ENCODE measurements around the gene KCNT1.

KCNT1 gene

DNA sequence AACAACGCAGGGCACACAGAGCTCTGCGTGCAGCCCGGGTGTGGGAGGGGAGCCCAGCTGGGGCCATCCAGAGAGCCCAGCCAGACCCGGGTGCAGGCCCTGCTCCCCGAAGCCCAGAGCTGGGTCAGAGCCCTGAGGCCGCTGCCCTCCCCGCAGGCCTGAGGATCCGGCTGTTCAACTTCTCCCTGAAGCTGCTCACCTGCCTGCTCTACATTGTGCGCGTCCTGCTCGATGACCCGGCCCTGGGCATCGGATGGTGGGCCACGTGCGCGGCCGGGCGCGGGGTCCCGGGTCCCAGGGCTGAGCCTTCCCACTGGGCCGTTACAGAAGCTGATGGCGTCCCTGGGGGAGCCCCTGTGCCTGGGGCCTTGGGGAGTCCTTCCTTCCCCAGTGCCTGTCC is 48.8 kb downstream of the KCNT1 start:
- Mint-ChIP-seq H3K9me3 (no peaks in the 10 kb centered on the region), H3K27me3 (no peaks in the 10 kb centered on the region), H3K4me3 (no peak overlapping the region), H3K27ac (no peak overlapping the region), H3K36me3 (no peaks in the 10 kb centered on the region), H3K4me1 (no peaks in the 10 kb centered on the region)
- no peak for DNase-seq
- CTCF ChIA-PET: no interaction called here

DNA sequence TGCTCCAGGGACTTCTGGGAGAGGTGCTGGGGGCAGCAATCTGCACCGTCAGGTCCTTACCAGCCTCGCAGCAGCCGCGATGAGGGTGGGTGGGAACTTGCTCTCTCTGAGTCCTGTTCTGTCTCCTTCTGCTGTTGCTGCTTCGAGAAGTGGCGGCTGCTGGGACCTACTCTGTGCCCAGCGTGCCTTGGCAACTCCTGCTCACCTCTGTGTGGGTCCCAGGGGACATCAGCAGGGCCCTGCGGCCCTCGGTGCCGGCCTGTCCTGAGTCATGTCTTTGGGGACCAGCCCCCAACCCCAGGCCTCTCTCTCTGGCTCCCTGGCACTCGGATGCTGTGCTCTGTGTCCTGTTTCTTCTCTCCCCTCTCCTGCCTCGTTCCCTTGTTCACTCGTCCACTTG is 49.5 kb downstream of the KCNT1 start:
- H3K4me3 Mint-ChIP-seq: no peak overlapping the region
- CTCF ChIA-PET: no interaction called here

DNA sequence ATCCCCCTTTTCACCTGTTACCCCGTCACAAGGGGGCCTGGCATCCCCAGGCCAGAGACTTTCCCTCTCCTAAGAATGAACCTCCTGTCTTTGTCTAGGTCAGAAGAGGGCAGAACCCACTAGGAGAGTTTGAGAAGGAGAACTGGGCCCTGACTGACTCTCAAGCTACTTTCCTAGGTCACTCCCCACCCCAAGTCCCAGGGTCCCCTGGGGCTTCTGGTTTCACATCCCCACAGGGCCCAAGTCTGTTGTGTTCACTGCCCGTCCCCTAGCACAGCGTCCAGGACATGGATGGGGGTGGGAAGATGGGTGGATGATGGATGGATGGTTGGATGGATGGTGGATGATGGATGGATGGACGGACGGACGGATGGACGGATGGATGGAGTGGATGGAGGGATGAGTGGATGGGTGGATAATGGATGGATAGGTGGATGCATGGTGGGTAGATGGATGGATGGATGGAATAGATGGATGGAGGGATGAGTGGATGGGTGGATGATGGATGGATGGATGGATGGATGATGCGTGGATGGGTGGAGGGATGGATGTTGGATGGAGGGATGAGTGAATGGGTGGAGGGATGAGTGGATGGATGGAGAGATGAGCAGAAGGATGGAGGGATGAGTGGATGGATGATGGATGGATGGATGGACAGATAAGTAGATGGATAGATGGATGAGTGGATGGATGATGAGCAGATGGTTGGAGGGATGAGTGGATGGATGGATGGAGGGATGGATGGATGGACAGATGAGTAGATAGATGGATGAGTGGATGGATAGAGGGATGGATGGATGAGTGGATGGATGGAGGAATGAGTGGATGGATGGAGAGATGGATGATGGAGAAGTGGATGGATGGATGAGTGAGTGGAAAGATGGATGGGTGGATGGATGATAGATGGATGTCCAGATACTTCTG is 50.6 kb downstream of the KCNT1 start:
- CTCF ChIA-PET: no interaction called here
- no peak overlapping the region for H3K27ac Mint-ChIP-seq
- H3K27me3 Mint-ChIP-seq: no peaks in the 10 kb centered on the region
- H3K4me3 Mint-ChIP-seq: no peak overlapping the region
- DNase-seq: no peak
- no peaks in the 10 kb centered on the region for H3K4me1 Mint-ChIP-seq
- H3K9me3 Mint-ChIP-seq: no peaks in the 10 kb centered on the region
- H3K36me3 Mint-ChIP-seq: no peaks in the 10 kb centered on the region

More for the DNA sequence above, 49.5 kb downstream of the KCNT1 start:
- no peak for DNase-seq
- Mint-ChIP-seq H3K27ac (no peak overlapping the region), H3K4me1 (no peaks in the 10 kb centered on the region), H3K36me3 (no peaks in the 10 kb centered on the region), H3K27me3 (no peaks in the 10 kb centered on the region), H3K9me3 (no peaks in the 10 kb centered on the region)

DNA sequence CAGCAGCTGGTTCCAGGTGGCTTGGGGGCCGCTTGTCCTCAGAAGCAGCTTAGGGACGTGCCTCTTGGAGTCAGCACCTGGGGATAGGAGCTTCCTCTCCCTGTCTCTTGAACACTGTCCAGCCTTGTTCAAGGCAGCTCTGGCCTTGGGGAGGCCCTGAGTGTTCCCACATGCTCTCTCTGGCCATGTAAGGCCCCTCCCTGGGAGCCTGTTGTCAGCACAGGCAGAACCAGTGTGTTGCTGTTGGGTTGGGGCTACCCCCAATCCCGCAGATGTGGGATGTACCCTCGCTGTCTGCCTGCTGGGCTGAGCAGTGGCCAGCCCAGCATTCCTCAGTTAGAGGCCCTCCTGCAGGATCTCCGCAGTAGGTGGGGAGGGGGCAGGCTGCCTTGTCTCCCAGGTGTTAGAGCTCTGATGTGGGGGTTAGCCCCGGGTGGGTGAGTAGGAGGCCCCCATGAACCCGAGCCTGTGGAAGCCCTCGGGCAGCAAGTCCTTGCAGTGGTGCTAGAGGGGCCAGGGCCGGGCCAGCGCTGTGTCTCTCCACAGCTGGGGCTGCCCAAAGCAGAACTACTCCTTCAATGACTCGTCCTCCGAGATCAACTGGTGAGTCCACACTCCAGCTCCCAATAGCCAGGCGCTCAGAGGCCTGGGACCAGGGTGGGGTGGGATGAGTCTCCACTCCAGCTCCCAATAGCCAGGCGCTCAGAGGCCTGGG is 51.6 kb downstream of the KCNT1 start:
- H3K27ac Mint-ChIP-seq: no peak overlapping the region
- no peaks in the 10 kb centered on the region for H3K27me3 Mint-ChIP-seq
- CTCF ChIA-PET: no interaction called here
- no peaks in the 10 kb centered on the region for H3K9me3 Mint-ChIP-seq
- no peak overlapping the region for H3K4me3 Mint-ChIP-seq
- no peak for DNase-seq
- no peaks in the 10 kb centered on the region for H3K4me1 Mint-ChIP-seq
- H3K36me3 Mint-ChIP-seq: no peaks in the 10 kb centered on the region

DNA sequence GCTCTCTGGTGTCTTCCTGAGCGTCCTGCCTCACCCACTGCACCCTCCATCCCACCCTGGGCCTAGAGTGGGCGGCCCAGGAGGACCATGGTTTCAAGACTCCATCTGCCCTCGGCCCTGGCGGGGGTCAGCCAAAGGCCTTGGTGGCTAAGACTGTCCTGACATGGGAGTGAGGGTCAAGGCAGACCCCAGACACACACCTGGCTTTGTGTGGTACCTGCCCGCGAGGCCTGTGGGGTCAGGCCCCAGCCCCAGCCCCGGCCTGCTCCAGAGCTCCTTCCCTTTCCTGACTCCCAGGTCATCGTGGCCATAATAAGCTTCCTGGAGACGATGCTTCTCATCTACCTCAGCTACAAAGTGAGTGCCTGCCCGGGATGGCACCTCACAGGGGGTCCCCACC is 54.6 kb downstream of the KCNT1 start:
- Mint-ChIP-seq H3K4me3 (no peak overlapping the region), H3K27me3 (no peaks in the 10 kb centered on the region), H3K36me3 (no peaks in the 10 kb centered on the region), H3K4me1 (no peaks in the 10 kb centered on the region), H3K9me3 (no peaks in the 10 kb centered on the region), H3K27ac (no peak overlapping the region)
- no peak for DNase-seq
- CTCF ChIA-PET: no interaction called here

- H3K27me3 Mint-ChIP-seq: no peaks in the 10 kb centered on the region
- no peaks in the 10 kb centered on the region for H3K9me3 Mint-ChIP-seq
- DNase-seq: no peak
- CTCF ChIA-PET: no interaction called here
- H3K4me1 Mint-ChIP-seq: no peaks in the 10 kb centered on the region
- no peak overlapping the region for H3K27ac Mint-ChIP-seq
- no peaks in the 10 kb centered on the region for H3K36me3 Mint-ChIP-seq
- H3K4me3 Mint-ChIP-seq: no peak overlapping the region
Measured at GRCh38 chr9:135757356-135757755, 55.4 kb downstream of the KCNT1 start.

DNA sequence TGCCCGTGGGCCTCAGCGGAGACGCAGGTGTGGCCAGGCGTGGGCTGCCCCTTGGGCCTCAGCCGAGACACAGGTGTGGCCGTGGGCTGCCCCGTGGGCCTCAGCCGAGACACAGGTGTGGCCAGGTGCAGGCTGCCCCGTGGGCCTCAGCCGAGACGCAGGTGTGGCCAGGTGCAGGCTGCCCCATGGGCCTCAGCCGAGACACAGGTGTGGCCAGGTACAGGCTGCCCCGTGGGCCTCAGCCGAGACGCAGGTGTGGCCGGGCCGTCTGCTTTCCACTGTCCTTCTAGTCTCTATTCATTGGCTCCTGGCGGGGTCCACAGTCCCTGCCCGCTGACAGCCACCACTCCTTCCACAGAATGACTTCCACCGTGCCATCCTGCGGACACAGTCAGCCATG is 56.1 kb downstream of the KCNT1 start:
- DNase-seq: no peak
- no peaks in the 10 kb centered on the region for H3K36me3 Mint-ChIP-seq
- CTCF ChIA-PET: no interaction called here

DNA sequence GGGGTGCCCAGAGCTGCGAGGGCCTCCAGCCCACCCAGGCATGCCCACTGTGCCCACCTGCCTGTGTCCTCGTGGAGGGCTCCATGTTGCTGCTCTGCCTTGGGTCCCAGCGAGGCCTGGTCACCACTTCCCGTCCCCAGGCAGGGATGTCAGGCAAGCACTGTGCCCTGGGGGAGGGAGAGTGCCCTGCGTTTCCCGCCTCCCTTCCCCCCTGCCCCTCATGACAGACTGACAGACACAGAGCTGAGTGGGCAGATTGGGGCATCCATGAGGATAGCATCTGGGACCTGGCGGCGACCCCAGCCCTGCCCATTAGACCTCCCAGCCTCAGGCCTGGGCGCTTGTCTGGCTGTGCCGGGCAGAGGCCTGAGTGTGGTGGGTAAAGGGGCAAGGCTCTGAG is 56.9 kb downstream of the KCNT1 start:
- Mint-ChIP-seq H3K4me1 (no peaks in the 10 kb centered on the region), H3K36me3 (no peaks in the 10 kb centered on the region), H3K27ac (no peak overlapping the region), H3K9me3 (no peaks in the 10 kb centered on the region), H3K27me3 (no peaks in the 10 kb centered on the region), H3K4me3 (no peak overlapping the region)
- CTCF ChIA-PET: no interaction called here
- no peak for DNase-seq

More for the DNA sequence above, 56.1 kb downstream of the KCNT1 start:
- H3K9me3 Mint-ChIP-seq: no peaks in the 10 kb centered on the region
- H3K4me3 Mint-ChIP-seq: no peak overlapping the region
- H3K4me1 Mint-ChIP-seq: no peaks in the 10 kb centered on the region
- H3K27me3 Mint-ChIP-seq: no peaks in the 10 kb centered on the region
- H3K27ac Mint-ChIP-seq: no peak overlapping the region

GRCh38 chr9:135759676-135760300 is 57.8 kb downstream of the KCNT1 start:
- no peak for DNase-seq
- Mint-ChIP-seq H3K27ac (no peak overlapping the region), H3K36me3 (no peaks in the 10 kb centered on the region), H3K4me1 (no peaks in the 10 kb centered on the region), H3K27me3 (no peaks in the 10 kb centered on the region), H3K9me3 (peaks cover under 1% of the 10 kb centered on the region), H3K4me3 (no peak overlapping the region)
- CTCF ChIA-PET: no interaction called here

GRCh38 chr9:135760465-135760864 is 58.5 kb downstream of the KCNT1 start:
- Mint-ChIP-seq H3K27me3 (no peaks in the 10 kb centered on the region), H3K27ac (no peak overlapping the region), H3K9me3 (peaks cover 2% of the 10 kb centered on the region), H3K4me3 (no peak overlapping the region), H3K4me1 (no peaks in the 10 kb centered on the region), H3K36me3 (no peaks in the 10 kb centered on the region)
- CTCF ChIA-PET: interaction anchor here (0.6 kb wide), 1 partner anchor 1183 kb away, joined by 4 read pairs; no protein-coding TSS in a partner anchor
- no peak for DNase-seq

- Mint-ChIP-seq H3K9me3 (peaks cover 8% of the 10 kb centered on the region), H3K27me3 (no peaks in the 10 kb centered on the region), H3K4me3 (no peak overlapping the region), H3K36me3 (no peaks in the 10 kb centered on the region), H3K27ac (no peak overlapping the region), H3K4me1 (no peaks in the 10 kb centered on the region)
- CTCF ChIA-PET: no interaction called here
- no peak for DNase-seq
Measured at GRCh38 chr9:135761150-135761844, 59.3 kb downstream of the KCNT1 start.

- DNase-seq: no peak
- no peaks in the 10 kb centered on the region for H3K27me3 Mint-ChIP-seq
Measured at GRCh38 chr9:135761845-135762168, 59.8 kb downstream of the KCNT1 start.

GRCh38 chr9:135762921-135763320 is 60.9 kb downstream of the KCNT1 start:
- H3K4me1 Mint-ChIP-seq: no peaks in the 10 kb centered on the region
- H3K9me3 Mint-ChIP-seq: peaks cover 15% of the 10 kb centered on the region
- CTCF ChIA-PET: no interaction called here
- no peaks in the 10 kb centered on the region for H3K27me3 Mint-ChIP-seq
- DNase-seq: no peak
- no peak overlapping the region for H3K27ac Mint-ChIP-seq
- no peaks in the 10 kb centered on the region for H3K36me3 Mint-ChIP-seq
- H3K4me3 Mint-ChIP-seq: no peak overlapping the region

More at GRCh38 chr9:135761845-135762168, 59.8 kb downstream of the KCNT1 start:
- Mint-ChIP-seq H3K4me3 (no peak overlapping the region), H3K4me1 (no peaks in the 10 kb centered on the region), H3K36me3 (no peaks in the 10 kb centered on the region), H3K9me3 (peaks cover 13% of the 10 kb centered on the region), H3K27ac (no peak overlapping the region)
- CTCF ChIA-PET: no interaction called here

DNA sequence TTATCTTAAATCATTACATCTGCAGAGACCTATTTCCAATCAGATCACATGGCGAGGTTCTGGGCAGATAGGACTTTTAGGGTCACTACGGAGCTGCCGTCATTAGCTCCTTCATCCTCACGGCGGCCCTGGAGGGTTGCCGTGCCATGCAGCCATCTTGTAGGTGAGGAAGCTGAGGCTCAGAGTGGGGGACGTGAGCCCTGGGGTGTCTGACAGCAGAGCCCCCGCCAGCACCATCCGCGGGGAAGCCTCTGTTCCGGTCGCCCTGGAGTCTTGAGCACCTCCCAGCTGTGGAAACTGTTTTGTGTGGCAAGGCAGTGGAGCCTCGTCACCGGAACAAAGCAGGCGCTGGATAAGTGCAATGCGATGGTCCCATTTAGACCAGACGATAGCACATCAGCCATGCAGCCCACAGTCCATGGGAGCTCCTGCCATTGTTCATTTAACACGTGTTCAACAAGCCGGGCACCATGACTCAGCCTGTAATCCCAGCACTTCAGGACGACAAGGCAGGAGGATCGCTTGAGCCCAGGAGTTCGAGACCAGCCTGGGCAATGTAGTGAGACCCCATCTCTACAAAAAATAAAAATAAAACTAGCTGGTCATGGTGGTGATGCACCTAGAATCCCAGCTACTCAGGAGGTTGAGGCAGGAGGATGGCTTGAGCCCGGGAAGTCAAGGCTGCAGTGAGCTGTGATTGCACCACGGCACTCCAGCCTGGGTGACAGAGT is 61.9 kb downstream of the KCNT1 start:
- DNase-seq: no peak
- H3K27me3 Mint-ChIP-seq: no peaks in the 10 kb centered on the region
- peaks cover 17% of the 10 kb centered on the region for H3K9me3 Mint-ChIP-seq
- H3K4me3 Mint-ChIP-seq: no peak overlapping the region
- CTCF ChIA-PET: no interaction called here
- H3K36me3 Mint-ChIP-seq: no peaks in the 10 kb centered on the region
- H3K27ac Mint-ChIP-seq: no peak overlapping the region
- H3K4me1 Mint-ChIP-seq: no peaks in the 10 kb centered on the region

Data from activated naive CD4-positive, alpha-beta T cell treated with anti-CD3 and anti-CD28 coated beads, Interleukin-2, amount 10 ng/mL, durations not matched to agents 7 days and 5 days (primary cell).